HAP-1 (cell line): ENCODE results near the gene HBA1.
A peak's percentile ranks its signal among the peaks of the same experiment; 100 is the strongest.
"Not testable (repeated sequence)": the region's sequence is repeated elsewhere in the genome, so short reads cannot be mapped to it uniquely, and the experiment has no call there.

Experiments used
- DNase-seq, 2 experiments: peaks; one replicate each; pipeline ENCODE4 v3.0.0-alpha.2; 2016 to 2020; ENCODE audit warnings: low spot score in 2 of 2
- H3K27me3 ChIP-seq: fragments of 250-450 bp; sonication (Bioruptor Pico); 2 replicates; pipeline ENCODE4 v1.5.1; 2020; ENCODE audit warnings: low read depth, mild to moderate bottlenecking, moderate library complexity
- H3K36me3 ChIP-seq: fragments of 250-450 bp; sonication (Bioruptor Pico); replicated peaks from 2 replicates; pipeline ENCODE4 v1.5.1; 2020; ENCODE audit warnings: mild to moderate bottlenecking
- H3K4me1 ChIP-seq: fragments of 250-450 bp; sonication (Bioruptor Pico); 2 replicates; pipeline ENCODE4 v1.5.1; 2020; ENCODE audit warnings: mild to moderate bottlenecking
- H3K4me3 ChIP-seq: fragments of 250-450 bp; sonication (Bioruptor Pico); 2 replicates; pipeline ENCODE4 v1.5.1; 2020; ENCODE audit warnings: mild to moderate bottlenecking, moderate library complexity
- H3K9me3 ChIP-seq: fragments of 250-450 bp; sonication (Bioruptor Pico); 2 replicates; pipeline ENCODE4 v1.5.1; 2020; ENCODE audit warnings: mild to moderate bottlenecking, moderate library complexity
- in situ Hi-C: fragments of 300-500 bp; cut with MboI; formaldehyde crosslinking; loops from 3 replicates; pipeline ENCODE4 v1.14.3; 2020; ENCODE audit warnings: low sequenced_read_pairs, inconsistent platforms, mixed read lengths

HBA1 gene

DNA sequence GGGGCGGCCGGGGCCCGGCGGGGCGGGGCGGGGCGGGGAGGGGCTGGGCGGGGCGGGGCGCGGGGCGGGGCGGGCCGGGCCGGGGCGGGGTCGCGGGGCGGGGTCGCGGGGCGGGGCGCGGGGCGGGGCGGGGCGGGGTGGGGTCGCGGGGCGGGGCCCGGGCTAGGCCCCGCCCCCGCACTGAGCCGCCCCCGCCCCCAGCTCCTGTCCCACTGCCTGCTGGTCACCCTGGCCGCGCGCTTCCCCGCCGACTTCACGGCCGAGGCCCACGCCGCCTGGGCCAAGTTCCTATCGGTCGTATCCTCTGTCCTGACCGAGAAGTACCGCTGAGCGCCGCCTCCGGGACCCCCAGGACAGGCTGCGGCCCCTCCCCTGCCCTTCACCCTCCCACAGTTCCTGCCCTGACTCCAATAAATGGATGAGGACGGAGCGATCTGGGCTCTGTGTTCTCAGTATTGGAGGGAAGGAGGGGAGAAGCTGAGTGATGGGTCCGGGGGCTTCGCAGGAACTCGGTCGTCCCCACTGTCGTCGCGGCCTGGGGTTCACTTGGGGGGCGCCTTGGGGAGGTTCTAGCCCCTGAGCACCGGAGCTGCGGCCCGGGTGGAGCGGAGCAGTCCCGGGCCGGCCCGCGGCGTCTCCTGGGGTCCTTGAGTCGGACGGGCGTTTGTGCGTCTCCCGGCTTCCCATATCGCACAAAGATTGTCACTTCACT, 11.5 kb upstream of the HBA1 start:
- in situ Hi-C loops = no loop called here
- Histone ChIP-seq H3K36me3 (no peaks in the 10 kb centered on the region), H3K27me3 (no peaks in the 10 kb centered on the region), H3K9me3 (no peaks in the 10 kb centered on the region), H3K4me3 (peak overlapping the region; percentile 34), H3K4me1 (no peaks in the 10 kb centered on the region)
- DNase-seq = peak in 1 of 2 experiments; percentile 44

DNA sequence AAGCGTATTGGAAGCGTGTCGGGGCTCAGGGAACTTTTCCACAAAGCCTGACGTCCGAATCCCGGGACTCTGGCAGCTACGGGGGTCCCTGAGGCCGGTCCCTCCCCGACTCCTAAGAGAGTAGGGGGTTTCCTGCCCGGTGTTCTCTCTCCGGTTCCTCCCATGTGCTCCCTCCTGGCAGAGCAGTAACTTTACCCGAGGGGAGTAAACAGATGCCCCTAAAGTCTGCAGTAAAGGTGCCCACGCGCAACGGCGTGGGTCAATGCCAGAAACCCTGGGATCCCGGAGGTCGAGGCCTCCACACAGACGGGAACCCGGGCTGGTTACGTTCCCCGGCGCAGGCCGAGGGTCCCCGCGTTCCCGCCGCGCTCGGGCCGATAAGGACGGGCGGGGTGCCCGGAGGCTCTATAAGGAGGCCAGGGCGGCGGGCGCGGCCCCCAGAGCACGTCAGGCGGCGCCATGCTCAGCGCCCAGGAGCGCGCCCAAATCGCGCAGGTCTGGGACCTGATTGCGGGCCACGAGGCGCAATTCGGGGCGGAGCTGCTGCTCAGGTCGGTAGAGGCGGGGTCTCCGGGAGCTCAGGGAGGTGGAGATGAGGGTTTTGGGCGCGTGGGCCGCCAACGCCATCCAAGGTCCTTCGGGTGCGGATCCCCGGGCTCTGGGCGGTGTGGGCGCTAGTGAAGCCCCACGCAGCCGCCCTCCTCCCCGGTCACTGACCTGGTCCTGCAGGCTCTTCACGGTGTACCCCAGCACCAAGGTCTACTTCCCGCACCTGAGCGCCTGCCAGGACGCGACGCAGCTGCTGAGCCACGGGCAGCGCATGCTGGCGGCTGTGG, 10.7 kb upstream of the HBA1 start, which contains the start of gene HBM:
Gene HBM, plus strand, starts transcription at position 440 of the 836 bp plus-strand sequence. Its CDS starts 20 bp downstream, at position 460.
- Histone ChIP-seq H3K36me3 (no peaks in the 10 kb centered on the region), H3K27me3 (peaks cover 3% of the 10 kb centered on the region; the same call in 1 of the 2 replicates), H3K4me1 (no peaks in the 10 kb centered on the region), H3K4me3 (peak within 1 kb of the TSS; percentile 34), H3K9me3 (no peaks in the 10 kb centered on the region)
- in situ Hi-C loops = no loop called here
- DNase-seq = no peak

DNA sequence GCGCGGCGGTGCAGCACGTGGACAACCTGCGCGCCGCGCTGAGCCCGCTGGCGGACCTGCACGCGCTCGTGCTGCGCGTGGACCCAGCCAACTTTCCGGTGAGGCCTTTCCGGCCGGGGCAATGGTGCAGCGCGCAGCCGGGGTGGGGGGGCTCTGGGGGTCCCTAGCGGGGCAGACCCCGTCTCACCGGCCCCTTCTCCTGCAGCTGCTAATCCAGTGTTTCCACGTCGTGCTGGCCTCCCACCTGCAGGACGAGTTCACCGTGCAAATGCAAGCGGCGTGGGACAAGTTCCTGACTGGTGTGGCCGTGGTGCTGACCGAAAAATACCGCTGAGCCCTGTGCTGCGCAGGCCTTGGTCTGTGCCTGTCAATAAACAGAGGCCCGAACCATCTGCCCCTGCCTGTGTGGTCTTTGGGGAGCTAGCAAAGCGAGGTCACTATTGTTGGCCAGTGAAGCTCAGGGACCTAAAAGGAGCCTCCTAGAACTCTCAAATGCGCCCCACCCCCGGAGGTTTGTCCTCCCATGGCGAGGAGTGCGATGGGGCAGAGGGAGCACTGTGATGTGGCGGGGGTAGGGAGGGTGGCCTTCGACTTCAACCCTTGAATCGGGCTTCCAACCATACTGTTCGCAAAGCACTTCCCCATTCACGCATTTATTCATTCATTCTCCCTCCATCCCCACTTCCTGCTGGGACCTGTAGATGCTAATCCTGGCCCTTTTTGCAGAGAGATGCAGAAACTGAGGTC, 9.9 kb upstream of the HBA1 start:
- no peaks in the 10 kb centered on the region for H3K36me3 ChIP-seq
- H3K9me3 ChIP-seq = no peaks in the 10 kb centered on the region
- peaks cover 11% of the 10 kb centered on the region; the same call in 1 of the 2 replicates for H3K27me3 ChIP-seq
- DNase-seq = no peak
- H3K4me1 ChIP-seq = no peaks in the 10 kb centered on the region
- in situ Hi-C loops = no loop called here
- H3K4me3 ChIP-seq = no peak overlapping the region

DNA sequence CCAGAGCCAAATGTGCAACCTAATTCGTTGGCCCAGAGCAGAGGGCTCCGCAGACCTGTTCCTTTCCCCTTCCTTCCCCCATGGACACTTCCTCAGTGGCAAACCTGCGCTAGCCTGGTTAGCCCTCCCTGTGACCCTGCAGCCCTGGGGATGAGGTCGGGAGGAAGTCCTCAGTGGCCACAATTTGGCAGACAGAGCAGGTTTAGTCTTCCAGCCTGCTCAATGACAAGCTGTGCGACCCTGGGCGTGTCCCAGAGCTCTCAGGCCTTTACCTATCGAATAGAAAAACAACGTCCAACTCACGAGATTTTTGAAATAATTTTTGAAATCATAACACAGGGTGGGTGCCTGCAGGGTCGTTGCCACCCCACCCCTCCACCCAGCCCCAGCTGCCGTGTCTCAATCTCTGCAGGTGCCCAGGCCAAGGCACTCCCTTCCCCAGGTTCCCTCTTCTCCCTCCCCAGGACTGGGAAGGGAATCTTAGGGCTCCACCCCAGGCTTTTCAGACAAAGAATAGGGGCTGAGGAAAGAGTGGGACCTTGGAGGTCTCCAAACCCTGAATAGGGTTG, 9.3 kb upstream of the HBA1 start:
- H3K9me3 ChIP-seq = no peaks in the 10 kb centered on the region
- in situ Hi-C loops = no loop called here
- H3K4me3 ChIP-seq = no peak overlapping the region
- peaks cover 12% of the 10 kb centered on the region; the same call in 1 of the 2 replicates for H3K27me3 ChIP-seq
- no peaks in the 10 kb centered on the region for H3K36me3 ChIP-seq
- no peak for DNase-seq
- no peaks in the 10 kb centered on the region for H3K4me1 ChIP-seq

DNA sequence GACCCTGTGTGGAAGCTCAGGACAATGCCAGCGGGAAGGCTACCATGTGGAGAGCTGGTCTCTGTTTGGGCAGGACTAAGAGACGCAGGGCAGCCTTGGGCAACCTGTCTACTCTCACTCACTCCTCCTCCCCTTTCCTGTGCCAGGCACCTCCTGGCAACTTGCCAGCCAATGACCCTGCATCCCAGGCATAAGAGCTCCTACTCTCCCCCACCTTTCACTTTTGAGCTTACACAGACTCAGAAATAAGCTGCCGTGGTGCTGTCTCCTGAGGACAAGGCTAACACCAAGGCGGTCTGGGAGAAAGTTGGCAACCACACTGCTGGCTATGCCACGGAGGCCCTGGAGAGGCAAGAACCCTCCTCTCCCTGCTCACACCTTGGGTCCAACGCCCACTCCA, 8.1 kb upstream of the HBA1 start:
- in situ Hi-C loops = no loop called here
- Histone ChIP-seq H3K27me3 (peaks cover 14% of the 10 kb centered on the region), H3K4me3 (no peak overlapping the region), H3K9me3 (no peaks in the 10 kb centered on the region), H3K4me1 (no peaks in the 10 kb centered on the region), H3K36me3 (no peaks in the 10 kb centered on the region)
- no peak for DNase-seq

DNA sequence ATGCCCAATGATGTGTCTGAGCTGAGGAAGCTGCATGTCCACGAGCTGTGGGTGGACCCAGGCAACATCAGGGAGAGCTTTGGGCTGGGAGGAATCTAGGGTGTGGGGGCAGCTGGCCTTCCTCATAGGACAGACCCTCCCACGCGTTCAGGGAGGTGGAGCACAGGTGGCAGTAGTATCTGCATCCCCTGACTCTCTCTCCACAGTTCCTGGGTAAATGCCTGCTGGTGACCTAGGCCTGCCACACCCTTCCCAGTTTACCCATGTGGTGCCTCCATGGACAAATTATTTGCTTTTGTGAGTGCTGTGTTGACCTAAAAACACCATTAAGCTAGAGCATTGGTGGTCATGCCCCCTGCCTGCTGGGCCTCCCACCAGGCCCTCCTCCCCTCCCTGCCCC, 7.5 kb upstream of the HBA1 start:
- no peak overlapping the region for H3K4me3 ChIP-seq
- no peaks in the 10 kb centered on the region for H3K9me3 ChIP-seq
- H3K4me1 ChIP-seq = no peaks in the 10 kb centered on the region
- in situ Hi-C loops = no loop called here
- no peaks in the 10 kb centered on the region for H3K36me3 ChIP-seq
- DNase-seq = no peak
- H3K27me3 ChIP-seq = peaks cover 14% of the 10 kb centered on the region

DNA sequence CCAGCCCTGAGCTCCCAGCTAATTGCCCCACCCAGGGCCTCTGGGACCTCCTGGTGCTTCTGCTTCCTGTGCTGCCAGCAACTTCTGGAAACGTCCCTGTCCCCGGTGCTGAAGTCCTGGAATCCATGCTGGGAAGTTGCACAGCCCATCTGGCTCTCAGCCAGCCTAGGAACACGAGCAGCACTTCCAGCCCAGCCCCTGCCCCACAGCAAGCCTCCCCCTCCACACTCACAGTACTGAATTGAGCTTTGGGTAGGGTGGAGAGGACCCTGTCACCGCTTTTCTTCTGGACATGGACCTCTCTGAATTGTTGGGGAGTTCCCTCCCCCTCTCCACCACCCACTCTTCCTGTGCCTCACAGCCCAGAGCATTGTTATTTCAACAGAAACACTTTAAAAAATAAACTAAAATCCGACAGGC, 6.4 kb upstream of the HBA1 start:
- DNase-seq = peak in 1 of 2 experiments; percentile 52
- peaks cover 15% of the 10 kb centered on the region for H3K27me3 ChIP-seq
- H3K9me3 ChIP-seq, H3K4me1 ChIP-seq, H3K36me3 ChIP-seq, H3K4me3 ChIP-seq, in situ Hi-C loops: not testable (repeated sequence)

DNA sequence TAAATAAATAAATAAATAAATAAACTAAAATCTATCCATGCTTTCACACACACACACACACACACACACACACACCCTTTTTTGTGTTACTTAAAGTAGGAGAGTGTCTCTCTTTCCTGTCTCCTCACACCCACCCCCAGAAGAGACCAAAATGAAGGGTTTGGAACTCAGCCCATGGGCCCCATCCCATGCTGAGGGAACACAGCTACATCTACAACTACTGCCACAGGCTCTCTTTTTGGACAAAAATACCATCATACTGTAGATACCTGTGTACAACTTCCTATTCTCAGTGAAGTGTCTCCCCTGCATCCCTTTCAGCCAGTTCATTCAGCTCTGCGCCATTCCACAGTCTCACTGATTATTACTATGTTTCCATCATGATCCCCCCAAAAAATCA, 5.7 kb upstream of the HBA1 start:
- Histone ChIP-seq H3K4me3 (no peak overlapping the region), H3K36me3 (no peaks in the 10 kb centered on the region), H3K4me1 (no peaks in the 10 kb centered on the region), H3K27me3 (peaks cover 21% of the 10 kb centered on the region), H3K9me3 (no peaks in the 10 kb centered on the region)
- in situ Hi-C loops = no loop called here
- DNase-seq = no peak

DNA sequence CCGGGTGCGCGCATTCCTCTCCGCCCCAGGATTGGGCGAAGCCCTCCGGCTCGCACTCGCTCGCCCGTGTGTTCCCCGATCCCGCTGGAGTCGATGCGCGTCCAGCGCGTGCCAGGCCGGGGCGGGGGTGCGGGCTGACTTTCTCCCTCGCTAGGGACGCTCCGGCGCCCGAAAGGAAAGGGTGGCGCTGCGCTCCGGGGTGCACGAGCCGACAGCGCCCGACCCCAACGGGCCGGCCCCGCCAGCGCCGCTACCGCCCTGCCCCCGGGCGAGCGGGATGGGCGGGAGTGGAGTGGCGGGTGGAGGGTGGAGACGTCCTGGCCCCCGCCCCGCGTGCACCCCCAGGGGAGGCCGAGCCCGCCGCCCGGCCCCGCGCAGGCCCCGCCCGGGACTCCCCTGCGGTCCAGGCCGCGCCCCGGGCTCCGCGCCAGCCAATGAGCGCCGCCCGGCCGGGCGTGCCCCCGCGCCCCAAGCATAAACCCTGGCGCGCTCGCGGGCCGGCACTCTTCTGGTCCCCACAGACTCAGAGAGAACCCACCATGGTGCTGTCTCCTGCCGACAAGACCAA, 4.0 kb upstream of the HBA1 start, which contains the start of gene HBA2:
Gene HBA2, plus strand, starts transcription at position 503 of the 568 bp plus-strand sequence. Its CDS starts 37 bp downstream, at position 540.
- H3K4me1 ChIP-seq = not testable (repeated sequence)

DNA sequence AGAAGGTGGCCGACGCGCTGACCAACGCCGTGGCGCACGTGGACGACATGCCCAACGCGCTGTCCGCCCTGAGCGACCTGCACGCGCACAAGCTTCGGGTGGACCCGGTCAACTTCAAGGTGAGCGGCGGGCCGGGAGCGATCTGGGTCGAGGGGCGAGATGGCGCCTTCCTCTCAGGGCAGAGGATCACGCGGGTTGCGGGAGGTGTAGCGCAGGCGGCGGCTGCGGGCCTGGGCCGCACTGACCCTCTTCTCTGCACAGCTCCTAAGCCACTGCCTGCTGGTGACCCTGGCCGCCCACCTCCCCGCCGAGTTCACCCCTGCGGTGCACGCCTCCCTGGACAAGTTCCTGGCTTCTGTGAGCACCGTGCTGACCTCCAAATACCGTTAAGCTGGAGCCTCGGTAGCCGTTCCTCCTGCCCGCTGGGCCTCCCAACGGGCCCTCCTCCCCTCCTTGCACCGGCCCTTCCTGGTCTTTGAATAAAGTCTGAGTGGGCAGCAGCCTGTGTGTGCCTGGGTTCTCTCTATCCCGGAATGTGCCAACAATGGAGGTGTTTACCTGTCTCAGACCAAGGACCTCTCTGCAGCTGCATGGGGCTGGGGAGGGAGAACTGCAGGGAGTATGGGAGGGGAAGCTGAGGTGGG, 3.1 kb upstream of the HBA1 start:
- H3K4me1 ChIP-seq, in situ Hi-C loops, H3K4me3 ChIP-seq, H3K9me3 ChIP-seq, H3K36me3 ChIP-seq, DNase-seq: not testable (repeated sequence)
- peaks cover 21% of the 10 kb centered on the region for H3K27me3 ChIP-seq

More for the DNA sequence above, 4.0 kb upstream of the HBA1 start, which contains the start of gene HBA2:
- H3K36me3 ChIP-seq, in situ Hi-C loops, H3K4me3 ChIP-seq, DNase-seq, H3K9me3 ChIP-seq: not testable (repeated sequence)
- peaks cover 21% of the 10 kb centered on the region for H3K27me3 ChIP-seq

DNA sequence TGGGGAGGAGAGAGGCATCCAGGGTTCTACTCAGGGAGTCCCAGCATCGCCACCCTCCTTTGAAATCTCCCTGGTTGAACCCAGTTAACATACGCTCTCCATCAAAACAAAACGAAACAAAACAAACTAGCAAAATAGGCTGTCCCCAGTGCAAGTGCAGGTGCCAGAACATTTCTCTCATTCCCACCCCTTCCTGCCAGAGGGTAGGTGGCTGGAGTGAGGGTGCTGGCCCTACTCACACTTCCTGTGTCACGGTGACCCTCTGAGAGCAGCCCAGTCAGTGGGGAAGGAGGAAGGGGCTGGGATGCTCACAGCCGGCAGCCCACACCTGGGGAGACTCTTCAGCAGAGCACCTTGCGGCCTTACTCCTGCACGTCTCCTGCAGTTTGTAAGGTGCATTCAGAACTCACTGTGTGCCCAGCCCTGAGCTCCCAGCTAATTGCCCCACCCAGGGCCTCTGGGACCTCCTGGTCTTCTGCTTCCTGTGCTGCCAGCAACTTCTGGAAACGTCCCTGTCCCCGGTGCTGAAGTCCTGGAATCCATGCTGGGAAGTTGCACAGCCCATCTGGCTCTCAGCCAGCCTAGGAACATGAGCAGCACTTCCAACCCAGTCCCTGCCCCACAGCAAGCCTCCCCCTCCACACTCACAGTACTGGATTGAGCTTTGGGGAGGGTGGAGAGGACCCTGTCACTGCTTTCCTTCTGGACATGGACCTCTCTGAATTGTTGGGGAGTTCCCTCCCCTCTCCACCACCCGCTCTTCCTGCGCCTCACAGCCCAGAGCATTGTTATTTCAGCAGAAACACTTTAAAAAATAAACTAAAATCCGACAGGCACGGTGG, 2.3 kb upstream of the HBA1 start:
- in situ Hi-C loops, H3K4me1 ChIP-seq, DNase-seq, H3K4me3 ChIP-seq, H3K9me3 ChIP-seq, H3K36me3 ChIP-seq: not testable (repeated sequence)
- H3K27me3 ChIP-seq = peaks cover 21% of the 10 kb centered on the region
